ENCODE results near the gene OPRM1.

- no peak for TF ChIP-seq CTCF (IDR thresholded peaks at IDR 0.05 in 2 of 3, conservative IDR thresholded peaks at IDR 0.05 in 1 of 3; ENCODE audit: borderline replicate concordance in 1 of 3, insufficient read depth in 1 of 3, low read depth in 2 of 3, low read length in 2 of 3)
- TF ChIP-seq POLR2A (IDR thresholded peaks at IDR 0.05; ENCODE audit: borderline replicate concordance, extremely low read depth, insufficient read depth, insufficient read length) = no peak
- no peak for TF ChIP-seq MAX (IDR thresholded peaks at IDR 0.05)
- TF ChIP-seq EZH2 (IDR thresholded peaks at IDR 0.05) = no peak
- no peak for TF ChIP-seq EGR1 (IDR thresholded peaks at IDR 0.05; ENCODE audit: low read depth)
- no peak for TF ChIP-seq REST (IDR thresholded peaks at IDR 0.05; ENCODE audit: low read depth)
- no peak for TF ChIP-seq POLR2AphosphoS5 (IDR thresholded peaks at IDR 0.05; ENCODE audit: low read depth, low read length)
Measured at GRCh38 chr6:154165478-154165877, 126.4 kb downstream of the OPRM1 start.
